Spleen (tissue), 7 donors: ENCODE results near the gene XPO6.

Experiments used
- POLR2A ChIP-seq, 3 donors: fragments of 450-650 bp; IDR thresholded peaks; one replicate each; pipeline ENCODE4 v1.5.1; 2017; ENCODE audit warnings: antibody characterized with exemption in 3 of 3, mild to moderate bottlenecking in 1 of 3
- POLR2AphosphoS5 ChIP-seq, 3 donors: sonication (generic); formaldehyde crosslinking; IDR thresholded peaks; one replicate each; pipeline ENCODE4 v1.5.1; 2017; ENCODE audit warnings: antibody characterized with exemption in 3 of 3
- TF ChIP-seq, protein P1 (sequence below), 11 experiments: fragments of 200-600 bp in 7 of 11; fragments of 450-650 bp in 4 of 11; sonication (generic) in 4 of 11; IDR thresholded peaks in 8 of 11; conservative IDR thresholded peaks in 3 of 11; 1 replicate in 7 of 11; 2 replicates in 4 of 11; pipeline versions ENCODE4 v1.4.0 to v1.8.0; 2016 to 2021; ENCODE audit warnings: antibody characterized with exemption in 11 of 11, inconsistent platforms in 4 of 11, mild to moderate bottlenecking in 1 of 11
- donor health status: DM: no; HTN: no; CAD: no; lungs with moderate emphysema.
- donor health status: DM: no; HTN: no; CAD: no.
- donor health status: DM: no; HTN: no; CAD: no.

DNA sequence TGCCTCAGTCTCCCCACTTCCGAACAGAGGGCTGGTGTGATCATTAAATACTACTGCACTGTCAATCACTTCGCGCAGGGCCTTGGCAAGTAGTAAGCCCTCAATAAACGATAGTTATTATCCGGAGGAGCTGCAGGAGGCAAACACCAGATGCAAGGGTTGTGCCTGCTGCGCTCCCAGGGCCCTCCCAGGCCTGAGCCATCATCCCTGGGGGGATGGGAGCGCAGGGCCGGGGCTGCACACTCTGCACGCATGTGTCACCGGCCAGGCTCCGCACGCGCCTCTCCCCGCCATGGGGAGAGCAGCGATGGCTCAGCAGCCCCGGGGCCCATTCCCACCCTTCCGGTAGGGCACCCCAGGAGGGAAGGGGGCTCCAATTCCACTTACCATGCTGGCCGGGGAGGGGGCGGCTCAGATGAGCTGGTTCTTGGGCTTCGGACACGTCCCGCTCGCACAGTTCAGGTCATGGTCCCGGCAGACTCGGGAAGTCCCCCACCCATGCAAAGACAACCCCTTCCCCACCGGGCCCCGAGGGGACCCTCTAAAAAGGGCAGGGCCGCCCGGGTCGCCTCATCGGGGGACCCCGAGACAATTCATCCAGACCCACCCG is 681 bp downstream of the XPO6 start:
- TF ChIP-seq, protein P1, sequence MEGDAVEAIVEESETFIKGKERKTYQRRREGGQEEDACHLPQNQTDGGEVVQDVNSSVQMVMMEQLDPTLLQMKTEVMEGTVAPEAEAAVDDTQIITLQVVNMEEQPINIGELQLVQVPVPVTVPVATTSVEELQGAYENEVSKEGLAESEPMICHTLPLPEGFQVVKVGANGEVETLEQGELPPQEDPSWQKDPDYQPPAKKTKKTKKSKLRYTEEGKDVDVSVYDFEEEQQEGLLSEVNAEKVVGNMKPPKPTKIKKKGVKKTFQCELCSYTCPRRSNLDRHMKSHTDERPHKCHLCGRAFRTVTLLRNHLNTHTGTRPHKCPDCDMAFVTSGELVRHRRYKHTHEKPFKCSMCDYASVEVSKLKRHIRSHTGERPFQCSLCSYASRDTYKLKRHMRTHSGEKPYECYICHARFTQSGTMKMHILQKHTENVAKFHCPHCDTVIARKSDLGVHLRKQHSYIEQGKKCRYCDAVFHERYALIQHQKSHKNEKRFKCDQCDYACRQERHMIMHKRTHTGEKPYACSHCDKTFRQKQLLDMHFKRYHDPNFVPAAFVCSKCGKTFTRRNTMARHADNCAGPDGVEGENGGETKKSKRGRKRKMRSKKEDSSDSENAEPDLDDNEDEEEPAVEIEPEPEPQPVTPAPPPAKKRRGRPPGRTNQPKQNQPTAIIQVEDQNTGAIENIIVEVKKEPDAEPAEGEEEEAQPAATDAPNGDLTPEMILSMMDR (IDR thresholded peaks at IDR 0.05 in 8 of 11, conservative IDR thresholded peaks at IDR 0.05 in 3 of 11) = no peak
- TF ChIP-seq POLR2A (IDR thresholded peaks at IDR 0.05) (no peak), POLR2AphosphoS5 (IDR thresholded peaks at IDR 0.05) (peak; percentile 59 to 89 (median 70))
